WTC11 (cell line): ENCODE results near the gene CLHC1. TPM values are rescaled to one million over a fixed set of nuclear protein-coding genes. Genes with fewer than 3 reads are reported as not detected.
A peak's percentile ranks its signal among the peaks of the same experiment; 100 is the strongest.

Source experiments
- ATAC-seq: fragments of 200-7000 bp; cut with Tn5 transposase; 2 replicates; pipeline ENCODE4 v1.10.0; 2021; ENCODE audit warnings: mild to moderate bottlenecking, moderate library complexity
- CTCF ChIA-PET: fragments of 300-600 bp; sonication (Branson Sonifier 250); formaldehyde crosslinking; loops from one replicate; lab custom pipeline; 2021; ENCODE audit warnings: antibody characterized with exemption; lab: Charles Lee
- POLR2A ChIA-PET: fragments of 350-600 bp; sonication (Branson Sonifier 250); formaldehyde crosslinking; loops from one replicate; lab custom pipeline; 2021; ENCODE audit warnings: antibody characterized with exemption; lab: Charles Lee
- DNase-seq: peaks from one replicate; pipeline ENCODE4 v3.0.0; 2021; ENCODE audit warnings: low spot score
- H3K27ac Mint-ChIP-seq: 2 replicates; pipeline ENCODE4 v1.8.0; 2021; ENCODE audit warnings: mixed read lengths
- H3K27me3 Mint-ChIP-seq: 2 replicates; pipeline ENCODE4 v1.8.0; 2021; ENCODE audit warnings: low read depth, mild to moderate bottlenecking, moderate library complexity, mixed read lengths
- H3K36me3 Mint-ChIP-seq: 2 replicates; pipeline ENCODE4 v1.8.0; 2021; ENCODE audit warnings: mixed read lengths
- H3K4me1 Mint-ChIP-seq: 2 replicates; pipeline ENCODE4 v1.8.0; 2022; ENCODE audit warnings: mixed read lengths
- H3K4me3 Mint-ChIP-seq: 2 replicates; pipeline ENCODE4 v1.8.0; 2021; ENCODE audit warnings: mild to moderate bottlenecking, moderate library complexity, mixed read lengths
- H3K9me3 Mint-ChIP-seq: 2 replicates; pipeline ENCODE4 v1.8.0; 2021; ENCODE audit warnings: mixed read lengths
- ATF3 ChIP-seq: sonication (generic); formaldehyde crosslinking; conservative IDR thresholded peaks from 2 replicates; pipeline ENCODE4 v1.8.1; 2022; ENCODE audit warnings: mild to moderate bottlenecking, missing genetic modification reagents
- E2F1 ChIP-seq: sonication (generic); formaldehyde crosslinking; IDR thresholded peaks from 2 replicates; pipeline ENCODE4 v1.8.0; 2022; ENCODE audit warnings: mild to moderate bottlenecking, missing genetic modification reagents
- E2F5 ChIP-seq: sonication (generic); formaldehyde crosslinking; IDR thresholded peaks from 2 replicates; pipeline ENCODE4 v1.8.1; 2022; ENCODE audit warnings: mild to moderate bottlenecking, moderate library complexity, missing genetic modification reagents
- ESRRA ChIP-seq: sonication (generic); formaldehyde crosslinking; IDR thresholded peaks from 2 replicates; pipeline ENCODE4 v1.8.1; 2022; ENCODE audit warnings: mild to moderate bottlenecking, missing genetic modification reagents, borderline replicate concordance
- FOXP4 ChIP-seq: sonication (generic); formaldehyde crosslinking; IDR thresholded peaks from 2 replicates; pipeline ENCODE4 v1.8.0; 2022; ENCODE audit warnings: mild to moderate bottlenecking, missing genetic modification reagents
- GTF2I ChIP-seq: fragments of 250-450 bp; sonication (Bioruptor Pico); conservative IDR thresholded peaks from 2 replicates; pipeline ENCODE4 v1.4.0; 2021; ENCODE audit warnings: mild to moderate bottlenecking
- HMGA2 ChIP-seq: fragments of 250-450 bp; sonication (Bioruptor Pico); IDR thresholded peaks from 2 replicates; pipeline ENCODE4 v1.4.0; 2021; ENCODE audit warnings: mild to moderate bottlenecking, moderate library complexity
- HMGXB4 ChIP-seq: sonication (generic); formaldehyde crosslinking; IDR thresholded peaks from 2 replicates; pipeline ENCODE4 v1.8.1; 2023; ENCODE audit warnings: mild to moderate bottlenecking, moderate library complexity, missing genetic modification reagents
- JUN ChIP-seq: sonication (generic); formaldehyde crosslinking; IDR thresholded peaks from 2 replicates; pipeline ENCODE4 v1.8.0; 2023; ENCODE audit warnings: mild to moderate bottlenecking, missing genetic modification reagents
- MAX ChIP-seq: sonication (generic); formaldehyde crosslinking; IDR thresholded peaks from 2 replicates; pipeline ENCODE4 v1.8.0; 2022; ENCODE audit warnings: mild to moderate bottlenecking, missing genetic modification reagents
- MLX ChIP-seq: sonication (generic); formaldehyde crosslinking; IDR thresholded peaks from 2 replicates; pipeline ENCODE4 v1.8.1; 2023; ENCODE audit warnings: mild to moderate bottlenecking, missing genetic modification reagents, moderate library complexity
- NFE2L1 ChIP-seq: sonication (generic); formaldehyde crosslinking; IDR thresholded peaks from 2 replicates; pipeline ENCODE4 v1.8.1; 2023; ENCODE audit warnings: missing genetic modification reagents
- NFYB ChIP-seq: sonication (generic); formaldehyde crosslinking; conservative IDR thresholded peaks from 2 replicates; pipeline ENCODE4 v1.8.0; 2022; ENCODE audit warnings: low read depth, missing genetic modification reagents
- NR1H2 ChIP-seq: sonication (generic); formaldehyde crosslinking; IDR thresholded peaks from 2 replicates; pipeline ENCODE4 v1.9.0; 2021; ENCODE audit warnings: mild to moderate bottlenecking, moderate library complexity, missing genetic modification reagents
- NR2C2 ChIP-seq: sonication (generic); formaldehyde crosslinking; IDR thresholded peaks from 2 replicates; pipeline ENCODE4 v1.8.0; 2022; ENCODE audit warnings: mild to moderate bottlenecking, missing genetic modification reagents
- TEAD4 ChIP-seq: sonication (generic); formaldehyde crosslinking; IDR thresholded peaks from 2 replicates; pipeline ENCODE4 v1.8.0; 2022; ENCODE audit warnings: mild to moderate bottlenecking, missing genetic modification reagents
- TP53 ChIP-seq: sonication (generic); formaldehyde crosslinking; IDR thresholded peaks from 2 replicates; pipeline ENCODE4 v1.8.1; 2023; ENCODE audit warnings: mild to moderate bottlenecking, missing genetic modification reagents
- USF2 ChIP-seq: sonication (generic); formaldehyde crosslinking; IDR thresholded peaks from 2 replicates; pipeline ENCODE4 v1.8.1; 2023; ENCODE audit warnings: mild to moderate bottlenecking, missing genetic modification reagents, moderate library complexity
- ZBTB43 ChIP-seq: sonication (generic); formaldehyde crosslinking; IDR thresholded peaks from 2 replicates; pipeline ENCODE4 v1.8.1; 2023; ENCODE audit warnings: mild to moderate bottlenecking, missing genetic modification reagents
- ZNF263 ChIP-seq: sonication (generic); formaldehyde crosslinking; IDR thresholded peaks from 2 replicates; pipeline ENCODE4 v1.8.1; 2022; ENCODE audit warnings: low read depth, mild to moderate bottlenecking, moderate library complexity, missing genetic modification reagents
- ZNF317 ChIP-seq: sonication (generic); formaldehyde crosslinking; IDR thresholded peaks from 2 replicates; pipeline ENCODE4 v1.8.1; 2023; ENCODE audit warnings: low read depth, mild to moderate bottlenecking, moderate library complexity, missing genetic modification reagents, borderline replicate concordance
- ZNF396 ChIP-seq: fragments of 250-450 bp; sonication (Bioruptor Pico); IDR thresholded peaks from 2 replicates; pipeline ENCODE4 v1.8.0; 2021; ENCODE audit warnings: mild to moderate bottlenecking, moderate library complexity, borderline replicate concordance
- ZNF423 ChIP-seq: fragments of 250-450 bp; sonication (Bioruptor Pico); IDR thresholded peaks from 2 replicates; pipeline ENCODE4 v2.1.2; 2022; ENCODE audit warnings: mild to moderate bottlenecking, moderate library complexity
- ZNF671 ChIP-seq: fragments of 250-450 bp; sonication (Bioruptor Pico); IDR thresholded peaks from 2 replicates; pipeline ENCODE4 v1.8.0; 2021; ENCODE audit warnings: mild to moderate bottlenecking
- total RNA-seq: library from RNA; stranded (reverse); gene quantifications from 3 replicates; pipeline ENCODE4 v1.2.3, GENCODE V29; 2021

Gene CLHC1
- total RNA-seq, 1 experiment from 2014 or later, result 7.5 TPM

GRCh38 chr2:55176094-55176415, 56.0 kb downstream of the CLHC1 start (continued):
- no peak for TF ChIP-seq USF2
- no peak for TF ChIP-seq HMGXB4 (CRISPR knock-in tag)
- TF ChIP-seq ATF3 (CRISPR knock-in tag), result no peak
- TF ChIP-seq JUN (CRISPR knock-in tag), result no peak

- ChIA-PET POLR2A (no interaction called here), CTCF (interaction anchor here (0.7 to 6.3 kb wide), 7 partner anchors 9 to 510 kb away, joined by 3 to 36 read pairs (median 3); no protein-coding TSS in a partner anchor)
These were observed 56.6 kb downstream of the CLHC1 start for GRCh38 chr2:55175254-55176093.

More at GRCh38 chr2:55175254-55176093, 56.6 kb downstream of the CLHC1 start:
- Mint-ChIP-seq H3K27ac (no peak overlapping the region), H3K27me3 (no peaks in the 10 kb centered on the region), H3K9me3 (no peaks in the 10 kb centered on the region), H3K4me3 (no peak overlapping the region), H3K36me3 (no peaks in the 10 kb centered on the region), H3K4me1 (peaks cover 14% of the 10 kb centered on the region)
- ATAC-seq (peak; percentile 51), DNase-seq (no peak)
- no peak for TF ChIP-seq E2F5 (CRISPR knock-in tag)
- TF ChIP-seq NFYB (CRISPR knock-in tag), result no peak
- TF ChIP-seq MLX, result no peak
- no peak for TF ChIP-seq MAX (CRISPR knock-in tag)
- TF ChIP-seq FOXP4 (CRISPR knock-in tag), result no peak
- TF ChIP-seq NFE2L1, result no peak
- TF ChIP-seq ZNF396 (CRISPR knock-in tag), result no peak
- TF ChIP-seq NR1H2 (CRISPR knock-in tag), result no peak
- no peak for TF ChIP-seq ZNF317 (CRISPR knock-in tag)
- TF ChIP-seq TEAD4 (CRISPR knock-in tag), result no peak
- no peak for TF ChIP-seq ESRRA (CRISPR knock-in tag)
- TF ChIP-seq ZNF423 (CRISPR knock-in tag), result no peak
- no peak for TF ChIP-seq ZNF671
- TF ChIP-seq GTF2I (CRISPR knock-in tag), result no peak
- no peak for TF ChIP-seq HMGA2 (CRISPR knock-in tag)
- no peak for TF ChIP-seq E2F1 (CRISPR knock-in tag)
- TF ChIP-seq ZBTB43, result no peak
- TF ChIP-seq TP53 (CRISPR knock-in tag), result no peak
- TF ChIP-seq ZNF263 (CRISPR knock-in tag), result no peak
- TF ChIP-seq NR2C2, result no peak
